AG09309 (cell line): Measurements from ENCODE around the gene RETREG2.

Experiments used
- DNase-seq: peaks from one replicate; pipeline ENCODE4 v3.0.0-alpha.2; 2010; ENCODE audit warnings: low read depth
- H3K4me3 ChIP-seq: 2 replicates; pipeline ENCODE4 v1.5.1; 2011; ENCODE audit warnings: mild to moderate bottlenecking, low read depth, low read length, moderate library complexity; ENCODE audit not compliant: control insufficient read depth
- TF ChIP-seq, protein P1 (sequence below): IDR thresholded peaks from 2 replicates; pipeline ENCODE4 v1.5.1; 2011; ENCODE audit warnings: mild to moderate bottlenecking, low read depth, low read length, inconsistent platforms; ENCODE audit not compliant: insufficient read depth, control insufficient read depth; ENCODE audit errors: missing control alignments

The RETREG2 gene

DNA sequence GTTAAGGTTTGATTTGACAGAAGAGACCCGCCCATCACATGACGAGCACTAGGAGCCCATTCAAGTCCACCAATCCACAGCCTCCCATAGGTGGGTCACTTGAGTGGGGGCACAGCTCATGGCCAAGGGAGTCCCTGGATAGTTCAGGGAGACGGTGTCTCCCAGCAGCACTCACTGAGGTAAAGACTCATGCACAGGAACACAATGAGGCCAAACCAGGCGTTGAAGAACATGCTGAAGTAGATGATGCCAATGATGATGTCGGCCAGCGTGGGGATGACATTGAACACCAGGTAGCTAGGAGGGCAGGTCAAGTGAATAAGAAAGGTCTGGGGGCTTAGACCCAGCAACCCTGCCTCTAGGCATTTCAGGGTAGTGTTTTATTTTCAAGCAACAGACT, 36.7 kb downstream of the RETREG2 start:
- H3K4me3 ChIP-seq: no peak overlapping the region
- DNase-seq: no peak
- TF ChIP-seq, protein P1, sequence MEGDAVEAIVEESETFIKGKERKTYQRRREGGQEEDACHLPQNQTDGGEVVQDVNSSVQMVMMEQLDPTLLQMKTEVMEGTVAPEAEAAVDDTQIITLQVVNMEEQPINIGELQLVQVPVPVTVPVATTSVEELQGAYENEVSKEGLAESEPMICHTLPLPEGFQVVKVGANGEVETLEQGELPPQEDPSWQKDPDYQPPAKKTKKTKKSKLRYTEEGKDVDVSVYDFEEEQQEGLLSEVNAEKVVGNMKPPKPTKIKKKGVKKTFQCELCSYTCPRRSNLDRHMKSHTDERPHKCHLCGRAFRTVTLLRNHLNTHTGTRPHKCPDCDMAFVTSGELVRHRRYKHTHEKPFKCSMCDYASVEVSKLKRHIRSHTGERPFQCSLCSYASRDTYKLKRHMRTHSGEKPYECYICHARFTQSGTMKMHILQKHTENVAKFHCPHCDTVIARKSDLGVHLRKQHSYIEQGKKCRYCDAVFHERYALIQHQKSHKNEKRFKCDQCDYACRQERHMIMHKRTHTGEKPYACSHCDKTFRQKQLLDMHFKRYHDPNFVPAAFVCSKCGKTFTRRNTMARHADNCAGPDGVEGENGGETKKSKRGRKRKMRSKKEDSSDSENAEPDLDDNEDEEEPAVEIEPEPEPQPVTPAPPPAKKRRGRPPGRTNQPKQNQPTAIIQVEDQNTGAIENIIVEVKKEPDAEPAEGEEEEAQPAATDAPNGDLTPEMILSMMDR: no peak

- DNase-seq: no peak
- TF ChIP-seq, protein P1: no peak
- H3K4me3 ChIP-seq: no peak overlapping the region
These were observed 37.9 kb downstream of the RETREG2 start for GRCh38 chr2:219215871-219216534.

DNA sequence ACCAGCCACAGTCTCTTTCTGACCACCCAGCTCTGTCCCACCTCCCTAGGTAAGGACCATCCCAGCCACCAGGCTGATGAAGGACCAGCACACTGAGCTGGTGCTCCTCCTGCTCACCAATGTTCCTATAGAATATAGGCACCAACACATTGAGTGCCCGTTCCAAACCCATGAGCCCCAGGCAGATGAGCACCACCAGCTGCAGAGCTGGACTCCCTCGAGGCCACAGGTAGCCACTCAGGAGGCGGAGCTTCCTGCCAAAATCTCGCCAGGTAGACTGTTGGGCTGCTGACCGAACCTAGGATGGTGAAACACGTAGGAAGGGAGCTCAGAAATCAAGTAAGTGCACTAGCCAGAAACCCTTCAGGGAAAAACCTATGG, 38.5 kb downstream of the RETREG2 start:
- TF ChIP-seq, protein P1: no peak
- H3K4me3 ChIP-seq: no peak overlapping the region
- DNase-seq: no peak

GRCh38 chr2:219218217-219218731, 40.2 kb downstream of the RETREG2 start:
- no peak for DNase-seq
- peak overlapping the region; percentile 53 for H3K4me3 ChIP-seq

DNA sequence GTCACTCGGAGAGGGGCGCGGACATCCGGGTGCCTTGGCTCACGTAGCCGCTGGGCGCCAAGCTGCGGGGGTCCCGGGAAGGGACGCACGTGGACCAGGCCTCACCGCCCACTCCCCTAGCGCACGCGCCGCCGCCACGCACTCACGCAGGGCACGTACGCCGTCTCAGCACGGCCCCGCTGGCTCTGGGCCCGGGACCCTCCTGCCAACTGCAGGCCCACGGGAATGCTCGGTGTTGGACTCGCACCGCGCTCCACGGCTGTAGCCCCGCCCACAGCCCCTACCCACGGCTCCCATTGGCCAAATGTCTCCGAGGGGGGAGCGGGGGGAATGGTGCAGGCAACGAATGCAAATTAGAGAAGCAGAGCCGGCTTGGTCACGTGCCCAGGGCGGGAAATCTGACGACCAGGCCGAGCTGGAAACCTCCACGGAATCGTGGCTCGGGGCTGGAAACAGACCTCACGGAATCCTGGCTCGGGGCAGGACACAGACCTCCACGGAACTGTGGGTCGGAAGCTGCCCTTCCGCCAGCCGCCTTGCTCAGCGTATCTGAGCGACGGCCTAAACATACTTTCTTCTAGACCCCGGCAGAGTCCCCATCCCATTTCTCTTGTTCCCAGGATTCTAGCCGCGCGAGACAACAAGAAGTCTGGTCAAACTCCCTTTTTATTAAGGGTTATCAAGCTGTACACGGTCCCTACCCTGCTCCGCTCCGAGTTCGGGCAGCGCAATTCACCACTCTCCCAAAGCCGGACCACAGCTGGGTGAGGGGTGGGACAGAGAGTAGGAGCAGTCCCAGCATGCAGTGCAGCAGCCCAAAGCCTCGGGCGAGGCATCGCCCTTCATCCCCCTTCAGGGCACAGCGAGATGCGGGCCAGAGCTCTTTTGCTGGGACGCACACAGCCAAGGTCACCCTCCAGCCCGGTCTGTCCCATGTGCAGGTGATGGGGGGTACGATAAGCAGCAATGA, 40.9 kb downstream of the RETREG2 start, which contains the start of gene ABCB6:
TSS of gene ABCB6 (minus strand) at position 227 of the 970 bp plus-strand sequence. CDS start 285 bp downstream, outside the sequence.
- H3K4me3 ChIP-seq: peak within 1 kb of the TSS; percentile 53
- DNase-seq: peak; percentile 69
- TF ChIP-seq, protein P1: no peak

More at GRCh38 chr2:219218217-219218731, 40.2 kb downstream of the RETREG2 start:
- TF ChIP-seq, protein P1: no peak

- TF ChIP-seq, protein P1: no peak
- DNase-seq: no peak
- H3K4me3 ChIP-seq: no peak overlapping the region
These were observed 41.9 kb downstream of the RETREG2 start for GRCh38 chr2:219219784-219220532.
